Measurements from ENCODE around the gene UBE2K.
"Not testable (repeated sequence)": the region's sequence is repeated elsewhere in the genome, so short reads cannot be mapped to it uniquely, and the experiment has no call there.

Gene UBE2K

DNA sequence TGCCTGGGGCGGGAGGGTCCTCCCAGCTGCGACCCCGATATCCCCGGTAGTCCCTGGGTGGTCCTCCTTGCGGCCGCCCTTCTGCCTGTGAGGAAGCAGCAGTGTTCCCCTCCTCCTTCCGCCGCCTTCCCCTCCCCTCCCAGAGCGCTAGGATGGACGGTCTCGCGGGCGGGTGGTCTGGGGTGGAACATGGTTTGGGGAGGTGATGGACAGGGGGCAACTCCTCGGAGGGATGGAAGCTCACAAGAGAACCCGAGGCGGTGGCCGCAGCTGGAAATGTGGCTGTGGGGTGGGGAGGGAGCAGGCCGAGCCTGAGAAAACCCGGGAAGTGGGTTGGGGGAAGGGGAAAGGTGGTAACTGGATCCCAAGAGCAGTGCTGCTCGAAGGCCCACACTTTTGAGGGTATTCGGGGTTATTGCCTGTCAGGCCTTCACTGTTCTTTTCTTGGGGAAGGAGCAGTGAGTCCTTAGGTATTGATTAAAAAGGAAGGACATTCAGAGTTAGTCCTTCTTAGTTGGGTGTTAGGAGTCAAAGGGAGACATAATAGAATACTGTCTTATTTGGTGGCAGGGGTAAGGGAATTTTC lies 581 bp downstream of the UBE2K start:
- DNase-seq = peak; percentile 26

GRCh38 chr4:39699687-39700409 lies 1.9 kb downstream of the UBE2K start:
- DNase-seq = no peak

- no peak for DNase-seq
Observed at GRCh38 chr4:39700554-39700953, 2.6 kb downstream of the UBE2K start.

GRCh38 chr4:39702716-39703115 lies 4.8 kb downstream of the UBE2K start:
- DNase-seq = no peak

- DNase-seq = not testable (repeated sequence)
Observed at GRCh38 chr4:39704789-39705188, 6.9 kb downstream of the UBE2K start.

- no peak for DNase-seq
Observed at GRCh38 chr4:39706334-39706733, 8.4 kb downstream of the UBE2K start.

DNA sequence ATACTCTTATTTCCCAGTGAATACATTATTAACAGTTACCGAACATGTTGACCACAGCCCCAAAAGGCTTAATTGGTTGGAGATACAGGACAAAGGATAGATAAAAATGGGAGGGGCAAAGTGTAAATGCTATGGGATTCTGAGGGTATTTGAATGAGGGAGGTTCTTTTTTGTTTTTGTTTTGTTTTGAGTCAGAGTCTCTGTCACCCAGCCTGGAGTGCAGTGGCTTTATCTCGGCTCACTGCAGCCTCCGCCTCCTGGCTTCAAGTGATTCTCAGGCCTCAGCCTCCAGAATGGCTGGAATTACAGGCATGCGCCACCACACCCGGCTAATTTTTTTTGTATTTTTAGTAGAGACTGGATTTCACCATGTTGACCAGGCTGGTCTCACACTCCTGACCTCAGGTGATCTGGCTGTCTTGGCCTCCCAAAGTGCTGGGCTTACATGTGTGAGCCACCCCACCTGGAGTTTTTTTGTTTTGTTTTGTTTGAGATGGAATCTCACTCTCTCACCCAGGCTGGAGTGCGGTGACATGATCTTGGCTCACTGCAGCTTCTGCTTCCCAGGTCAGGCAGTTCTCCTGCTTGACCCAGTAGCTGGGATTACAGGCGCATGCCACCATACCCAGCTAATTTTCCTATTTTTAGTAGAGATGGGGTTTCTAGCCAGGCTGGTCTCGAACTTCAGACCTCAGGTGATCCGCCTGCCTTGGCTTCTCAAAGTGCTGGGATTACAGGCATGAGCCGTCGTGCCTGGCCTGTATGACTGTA lies 9.0 kb downstream of the UBE2K start:
- no peak for DNase-seq

DNA sequence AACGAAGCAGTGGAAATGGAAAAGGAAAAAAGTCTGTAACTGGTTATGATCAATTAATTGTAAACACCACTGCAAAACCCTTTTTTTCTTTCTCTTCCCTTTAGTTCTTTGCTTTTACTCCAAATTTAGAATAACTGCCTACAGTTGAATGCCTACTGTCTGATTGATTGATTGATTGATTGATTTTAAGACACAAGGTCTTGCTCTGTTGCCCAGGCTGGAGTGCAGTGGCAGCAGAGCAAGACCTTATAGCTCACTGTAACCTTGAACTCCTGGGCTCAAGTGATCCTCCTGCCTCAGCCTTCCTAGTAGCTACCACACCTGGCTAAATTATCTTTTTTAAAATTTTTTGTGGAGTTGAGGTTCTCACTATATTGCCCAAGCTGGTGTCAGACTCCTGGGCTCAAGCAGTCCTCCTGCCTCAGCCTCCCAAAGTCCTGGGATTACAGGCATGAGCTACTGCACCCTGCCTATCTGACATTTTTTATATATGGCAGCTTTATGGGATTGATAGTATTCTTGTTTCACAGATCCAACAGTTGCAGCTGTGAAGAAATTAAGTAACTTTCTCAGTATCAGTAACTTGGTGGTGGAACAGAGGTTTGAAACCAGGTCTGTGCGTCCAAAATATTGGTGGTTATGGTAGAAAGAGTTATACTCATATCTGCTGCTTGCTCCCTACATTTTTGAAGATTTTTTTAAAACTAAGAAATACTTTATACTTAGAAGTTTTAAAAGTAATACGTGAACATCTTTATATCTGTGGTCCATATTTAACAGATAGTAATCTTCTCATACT lies 12.4 kb downstream of the UBE2K start:
- DNase-seq = no peak

- DNase-seq = no peak
Observed at GRCh38 chr4:39712819-39713607, 15.1 kb downstream of the UBE2K start.

DNA sequence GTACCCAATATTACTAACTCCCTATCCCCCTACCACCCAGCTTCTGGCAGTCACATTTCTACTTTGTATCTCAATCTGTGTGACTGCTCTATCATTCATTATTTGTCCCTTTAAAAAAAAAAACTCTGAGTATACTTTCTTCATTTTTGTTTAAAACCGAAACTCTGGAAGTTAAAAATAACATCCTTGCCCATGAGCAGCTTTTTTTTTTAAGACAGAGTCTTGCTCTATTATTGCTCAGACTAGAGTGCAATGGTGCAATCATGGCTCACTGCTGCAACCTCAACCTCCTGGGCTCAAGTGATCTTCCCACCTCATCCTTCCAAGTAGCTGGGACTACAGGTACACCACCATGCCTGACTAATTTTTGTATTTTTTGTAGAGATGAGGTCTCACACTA lies 15.8 kb downstream of the UBE2K start:
- no peak for DNase-seq

DNA sequence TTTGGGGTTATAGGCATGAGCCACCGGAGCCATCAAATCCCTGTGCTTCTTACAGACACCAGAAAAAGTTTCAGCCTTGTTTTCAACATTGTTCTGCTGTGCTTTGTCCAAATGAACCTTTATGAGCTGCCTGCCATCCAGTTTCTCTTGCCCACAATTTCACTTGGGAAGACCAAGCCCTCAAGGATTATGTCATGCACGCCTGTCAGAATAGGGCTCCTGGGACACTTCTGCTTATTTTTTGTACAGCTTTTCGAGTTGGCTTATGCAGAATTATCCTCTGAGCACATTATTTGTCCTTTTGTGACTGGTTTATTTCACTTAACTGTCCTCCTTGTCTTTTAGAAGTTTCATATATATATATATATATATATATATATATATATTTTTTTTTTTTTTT lies 16.2 kb downstream of the UBE2K start:
- DNase-seq = no peak

GRCh38 chr4:39715788-39716187 lies 17.9 kb downstream of the UBE2K start:
- DNase-seq = no peak

- no peak for DNase-seq
Observed at GRCh38 chr4:39716356-39716755, 18.4 kb downstream of the UBE2K start.

GRCh38 chr4:39717743-39718142 lies 19.8 kb downstream of the UBE2K start:
- not testable (repeated sequence) for DNase-seq

DNA sequence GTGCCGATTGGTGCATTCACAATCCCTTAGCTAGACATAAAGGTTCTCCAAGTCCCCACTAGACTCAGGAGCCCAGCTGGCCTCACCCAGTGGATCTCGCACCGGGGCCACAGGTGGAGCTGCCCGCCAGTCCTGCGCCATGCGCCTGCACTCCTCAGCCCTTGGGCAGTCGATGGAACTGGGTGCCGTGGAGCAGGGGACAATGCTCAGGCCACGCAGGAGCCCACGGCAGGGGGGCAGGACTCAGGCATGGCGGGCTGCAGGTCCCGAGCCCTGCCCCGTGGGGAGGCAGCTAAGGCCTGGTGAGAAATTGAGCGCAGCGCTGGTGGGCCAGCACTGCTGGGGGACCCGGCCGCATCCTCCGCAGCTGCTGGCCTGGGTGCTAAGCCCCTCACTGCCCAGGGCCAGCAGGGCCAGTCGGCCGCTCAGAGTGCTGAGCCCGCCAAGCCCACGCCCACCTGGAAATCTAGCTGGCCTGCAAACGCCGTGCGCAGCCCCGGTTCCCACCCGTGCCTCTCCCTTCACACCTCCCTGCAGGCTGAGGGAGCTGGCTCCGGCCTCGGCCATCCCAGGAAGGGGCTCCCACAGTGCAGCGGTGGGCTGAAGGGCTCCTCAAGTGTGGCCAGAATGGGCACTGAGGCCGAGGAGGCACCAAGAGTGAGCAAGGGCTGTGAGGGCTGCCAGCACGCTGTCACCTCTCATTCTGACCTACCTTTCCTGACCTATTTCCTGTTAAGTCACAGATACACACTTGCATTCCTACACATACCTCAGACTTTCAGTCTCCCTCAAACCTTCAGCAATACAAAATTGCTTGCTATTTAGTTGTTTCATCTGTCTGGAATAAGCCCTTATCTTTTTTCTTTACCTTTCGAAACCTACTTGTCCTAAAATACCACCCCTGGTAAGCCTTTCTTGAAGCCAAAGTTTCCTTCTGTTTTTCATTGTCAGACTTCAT lies 20.7 kb downstream of the UBE2K start:
- DNase-seq = no peak

DNA sequence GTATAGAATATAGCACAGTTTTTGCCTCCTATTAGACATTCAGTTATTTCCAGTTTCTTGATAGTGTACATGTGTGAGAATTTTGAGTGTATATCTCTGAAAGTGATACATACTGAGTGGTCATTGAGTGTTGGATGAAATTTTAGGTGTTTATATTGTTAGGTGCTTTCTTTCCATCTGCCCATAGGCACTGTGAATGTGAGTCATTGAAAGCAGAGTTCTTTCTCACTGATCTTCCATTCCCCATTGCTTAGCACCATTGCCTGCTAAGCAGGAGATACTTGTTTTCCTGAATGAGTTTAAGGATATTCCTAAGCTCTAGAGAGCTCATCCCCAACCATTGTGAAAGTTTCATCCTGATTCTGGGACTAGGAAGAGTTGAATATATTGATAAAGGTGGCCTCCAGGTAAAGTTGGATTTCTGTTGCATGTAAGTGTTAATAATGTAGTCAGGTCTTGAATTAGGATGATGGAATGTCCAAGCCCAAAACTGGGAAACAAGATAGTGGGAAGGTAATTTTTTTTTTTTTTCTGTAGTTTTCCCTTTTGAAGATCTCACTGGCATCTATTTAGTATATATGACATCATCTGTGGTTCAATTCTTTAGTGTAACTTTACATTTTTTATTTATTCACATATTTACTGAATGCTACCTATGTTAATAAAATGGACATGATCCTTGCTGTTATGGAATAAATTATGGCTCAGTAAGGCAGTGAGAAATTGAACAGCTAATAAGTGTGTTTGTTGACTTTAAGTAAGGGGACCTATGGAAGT lies 22.1 kb downstream of the UBE2K start:
- DNase-seq = no peak

- DNase-seq = not testable (repeated sequence)
Observed at GRCh38 chr4:39721273-39721672, 23.3 kb downstream of the UBE2K start.

GRCh38 chr4:39721788-39722187 lies 23.9 kb downstream of the UBE2K start:
- no peak for DNase-seq

DNA sequence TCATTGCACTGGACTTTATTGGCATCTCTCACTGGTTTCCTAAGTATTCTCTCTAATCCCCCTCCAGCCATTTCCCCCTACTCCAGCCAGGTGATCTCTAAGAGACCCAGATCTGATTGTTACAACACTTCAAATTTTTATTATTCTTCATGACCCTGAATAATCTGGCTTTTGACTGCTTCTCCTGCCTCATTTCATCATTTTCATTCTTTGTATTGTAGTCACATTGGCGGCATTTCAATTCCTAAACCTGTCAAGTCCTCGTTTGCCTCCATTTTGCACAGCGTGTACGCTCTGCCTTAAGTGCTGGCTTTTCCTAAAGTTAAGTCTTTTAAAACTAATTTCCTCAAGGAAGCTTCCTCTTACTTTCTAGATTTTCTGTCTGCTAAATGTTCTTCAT lies 31.6 kb downstream of the UBE2K start:
- DNase-seq = no peak

DNA sequence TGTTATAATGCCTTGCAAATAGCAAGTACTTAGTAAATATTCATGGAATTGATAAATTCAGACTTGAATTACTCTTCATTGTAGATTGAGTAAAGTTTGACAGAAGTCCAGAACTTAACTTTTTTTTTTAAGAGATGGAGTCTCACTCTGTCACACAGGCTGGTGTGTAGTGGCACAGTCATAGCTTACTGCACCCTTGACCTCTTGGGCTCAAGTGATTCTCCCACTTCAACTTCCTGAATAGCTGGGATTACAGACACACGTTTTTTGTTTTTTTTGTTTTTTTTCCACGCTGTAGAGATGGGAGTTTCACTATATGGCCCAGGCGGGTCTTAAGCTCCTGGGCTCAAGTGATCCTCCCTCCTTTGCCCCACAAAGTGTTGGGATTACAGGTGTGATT lies 32.1 kb downstream of the UBE2K start:
- DNase-seq = no peak
